Measurements from ENCODE around the gene VEGFA.

Gene VEGFA

GRCh38 chr6:43738267-43738676, 31.7 kb upstream of the VEGFA start:
- intact Hi-C loops (cut with DNase I) = no loop called here
- DNase-seq = peak in 1 of 10 donors; percentile 7

GRCh38 chr6:43738877-43739641, 31.0 kb upstream of the VEGFA start:
- DNase-seq = peak in 1 of 10 donors; percentile 69
- intact Hi-C loops (cut with DNase I) = no loop called here

- DNase-seq = peak in 1 of 10 donors; percentile 57
- intact Hi-C loops (cut with DNase I) = no loop called here
Measured at GRCh38 chr6:43739642-43740091, 30.3 kb upstream of the VEGFA start.

GRCh38 chr6:43740321-43740960, 29.6 kb upstream of the VEGFA start:
- peak in 1 of 10 donors; percentile 43 for DNase-seq
- intact Hi-C loops (cut with DNase I) = no loop called here

GRCh38 chr6:43740961-43741764, 28.8 kb upstream of the VEGFA start:
- DNase-seq = peak in 1 of 10 donors; percentile 43
- intact Hi-C loops (cut with DNase I) = no loop called here

GRCh38 chr6:43741829-43742228, 28.2 kb upstream of the VEGFA start:
- intact Hi-C loops (cut with DNase I) = no loop called here
- no peak for DNase-seq

- peak in 1 of 10 donors; percentile 5 for DNase-seq
Measured at GRCh38 chr6:43742285-43742684, 27.7 kb upstream of the VEGFA start.

GRCh38 chr6:43742931-43743632, 26.9 kb upstream of the VEGFA start:
- DNase-seq = peak in 1 of 10 donors; percentile 61

More at GRCh38 chr6:43742285-43742684, 27.7 kb upstream of the VEGFA start:
- intact Hi-C loops (cut with DNase I) = no loop called here

GRCh38 chr6:43743682-43744381, 26.2 kb upstream of the VEGFA start:
- intact Hi-C loops (cut with DNase I) = no loop called here
- peak in 1 of 10 donors; percentile 27 for DNase-seq

More at GRCh38 chr6:43742931-43743632, 26.9 kb upstream of the VEGFA start:
- intact Hi-C loops (cut with DNase I) = no loop called here

GRCh38 chr6:43744491-43744890, 25.5 kb upstream of the VEGFA start:
- peak in 1 of 10 donors; percentile 26 for DNase-seq
- intact Hi-C loops (cut with DNase I) = no loop called here

GRCh38 chr6:43744931-43745727, 24.9 kb upstream of the VEGFA start:
- DNase-seq = peak in 1 of 10 donors; percentile 70
- intact Hi-C loops (cut with DNase I) = no loop called here

- intact Hi-C loops (cut with DNase I) = no loop called here
- DNase-seq = no peak
Measured at GRCh38 chr6:43746071-43746470, 23.9 kb upstream of the VEGFA start.

GRCh38 chr6:43746613-43747102, 23.4 kb upstream of the VEGFA start:
- peak in 2 of 10 donors; percentile 44 to 55 for DNase-seq
- intact Hi-C loops (cut with DNase I) = no loop called here

GRCh38 chr6:43747784-43748183, 22.2 kb upstream of the VEGFA start:
- DNase-seq = peak in 1 of 10 donors; percentile 24
- intact Hi-C loops (cut with DNase I) = no loop called here

- no peak for DNase-seq
- intact Hi-C loops (cut with DNase I) = no loop called here
Measured at GRCh38 chr6:43748765-43749164, 21.2 kb upstream of the VEGFA start.

GRCh38 chr6:43749461-43749860, 20.6 kb upstream of the VEGFA start:
- intact Hi-C loops (cut with DNase I) = no loop called here
- DNase-seq = no peak

GRCh38 chr6:43750622-43751021, 19.4 kb upstream of the VEGFA start:
- no peak for DNase-seq
- intact Hi-C loops (cut with DNase I) = loop anchor here (10.0 kb wide), 1 partner anchor 46 kb away; no protein-coding TSS in a partner anchor

- peak in 1 of 10 donors; percentile 1 for DNase-seq
- intact Hi-C loops (cut with DNase I) = loop anchor here (10.0 kb wide), 1 partner anchor 49 kb away; no protein-coding TSS in a partner anchor
Measured at GRCh38 chr6:43753570-43754183, 16.3 kb upstream of the VEGFA start.
